Measurements from ENCODE around the gene CXCL14. TPM values are rescaled to one million over a fixed set of nuclear protein-coding genes. Genes with fewer than 3 reads are reported as not detected.

Gene CXCL14
- total RNA-seq, 4 donors from 2014 or later = 11.5 to 31.0 (median 21.7) TPM

DNA sequence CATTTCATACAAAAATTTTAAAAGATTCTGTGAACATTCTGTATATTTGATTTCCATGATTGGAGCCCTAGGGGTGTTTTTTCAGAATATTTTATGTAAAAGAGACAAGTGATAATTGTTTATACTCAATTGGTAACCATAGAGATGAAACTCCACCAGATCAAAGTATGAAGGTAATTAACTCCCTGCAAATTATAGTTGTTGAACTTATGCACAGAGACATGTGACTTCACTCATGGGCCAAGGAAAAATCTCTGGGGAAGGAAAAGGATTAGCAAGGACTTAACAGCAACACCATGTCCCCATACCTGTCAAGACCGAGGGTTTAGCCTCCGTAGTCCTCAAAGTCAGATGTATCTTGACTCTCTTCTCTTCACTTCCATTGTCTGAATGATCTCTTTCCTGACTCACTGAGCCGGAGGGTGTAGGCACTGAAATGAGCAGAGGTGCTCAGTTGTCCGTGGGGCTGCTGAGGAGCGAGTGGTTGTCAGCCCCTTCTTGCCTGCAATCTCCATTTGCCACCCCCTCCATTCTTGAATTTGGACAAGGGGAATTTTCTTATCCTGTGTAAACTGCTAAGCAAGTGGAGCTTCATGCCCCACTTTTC is 17.5 kb upstream of the CXCL14 start:
- intact Hi-C loops (cut with DNase I; ENCODE audit: low total_unique reads) = no loop called here
- in situ Hi-C loops (cut with MboI; ENCODE audit: low pct_ligation_motif_present in 1 of 4, low pct_unique_long_range_greater_than_20kb in 1 of 4, low sequenced_read_pairs in 3 of 4) = no loop called here
- no peak for DNase-seq
- TF ChIP-seq POLR2A (IDR thresholded peaks at IDR 0.05) = no peak
- TF ChIP-seq POLR2AphosphoS5 (IDR thresholded peaks at IDR 0.05) = no peak
- TF ChIP-seq, protein P1, sequence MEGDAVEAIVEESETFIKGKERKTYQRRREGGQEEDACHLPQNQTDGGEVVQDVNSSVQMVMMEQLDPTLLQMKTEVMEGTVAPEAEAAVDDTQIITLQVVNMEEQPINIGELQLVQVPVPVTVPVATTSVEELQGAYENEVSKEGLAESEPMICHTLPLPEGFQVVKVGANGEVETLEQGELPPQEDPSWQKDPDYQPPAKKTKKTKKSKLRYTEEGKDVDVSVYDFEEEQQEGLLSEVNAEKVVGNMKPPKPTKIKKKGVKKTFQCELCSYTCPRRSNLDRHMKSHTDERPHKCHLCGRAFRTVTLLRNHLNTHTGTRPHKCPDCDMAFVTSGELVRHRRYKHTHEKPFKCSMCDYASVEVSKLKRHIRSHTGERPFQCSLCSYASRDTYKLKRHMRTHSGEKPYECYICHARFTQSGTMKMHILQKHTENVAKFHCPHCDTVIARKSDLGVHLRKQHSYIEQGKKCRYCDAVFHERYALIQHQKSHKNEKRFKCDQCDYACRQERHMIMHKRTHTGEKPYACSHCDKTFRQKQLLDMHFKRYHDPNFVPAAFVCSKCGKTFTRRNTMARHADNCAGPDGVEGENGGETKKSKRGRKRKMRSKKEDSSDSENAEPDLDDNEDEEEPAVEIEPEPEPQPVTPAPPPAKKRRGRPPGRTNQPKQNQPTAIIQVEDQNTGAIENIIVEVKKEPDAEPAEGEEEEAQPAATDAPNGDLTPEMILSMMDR (IDR thresholded peaks at IDR 0.05) = no peak
- TF ChIP-seq EP300 (IDR thresholded peaks at IDR 0.05; ENCODE audit: low read depth) = no peak
- H3K9me3 ChIP-seq = no peaks in the 10 kb centered on the region
- H3K36me3 ChIP-seq = no peaks in the 10 kb centered on the region
- no peaks in the 10 kb centered on the region for H3K27me3 ChIP-seq
- no peak overlapping the region for H3K4me3 ChIP-seq
- no peaks in the 10 kb centered on the region for H3K4me1 ChIP-seq
- H3K27ac ChIP-seq = no peak overlapping the region
- WGBS, 2 donors (ENCODE audit: low coverage in 1 of 2) = 88 to 100% methylated on average over 3 to 5 of the region's 5 CpGs

GRCh38 chr5:135594416-135594960 is 15.7 kb upstream of the CXCL14 start:
- Histone ChIP-seq H3K4me1 (no peaks in the 10 kb centered on the region), H3K9me3 (no peaks in the 10 kb centered on the region), H3K4me3 (no peak overlapping the region), H3K36me3 (no peaks in the 10 kb centered on the region), H3K27me3 (no peaks in the 10 kb centered on the region), H3K27ac (no peak overlapping the region)
- intact Hi-C loops (cut with DNase I; ENCODE audit: low total_unique reads) = no loop called here
- TF ChIP-seq POLR2AphosphoS5 (IDR thresholded peaks at IDR 0.05) (no peak), EP300 (IDR thresholded peaks at IDR 0.05; ENCODE audit: low read depth) (no peak), POLR2A (IDR thresholded peaks at IDR 0.05) (no peak)
- TF ChIP-seq, protein P1 (IDR thresholded peaks at IDR 0.05) = no peak
- in situ Hi-C loops (cut with MboI; ENCODE audit: low pct_ligation_motif_present in 1 of 4, low pct_unique_long_range_greater_than_20kb in 1 of 4, low sequenced_read_pairs in 3 of 4) = no loop called here
- DNase-seq = no peak
- WGBS, 2 donors (ENCODE audit: low coverage in 1 of 2) = 83% methylated on average over 2 of the region's 2 CpGs; no CpG with 5 or more reads in 1 of the 2 donors

DNA sequence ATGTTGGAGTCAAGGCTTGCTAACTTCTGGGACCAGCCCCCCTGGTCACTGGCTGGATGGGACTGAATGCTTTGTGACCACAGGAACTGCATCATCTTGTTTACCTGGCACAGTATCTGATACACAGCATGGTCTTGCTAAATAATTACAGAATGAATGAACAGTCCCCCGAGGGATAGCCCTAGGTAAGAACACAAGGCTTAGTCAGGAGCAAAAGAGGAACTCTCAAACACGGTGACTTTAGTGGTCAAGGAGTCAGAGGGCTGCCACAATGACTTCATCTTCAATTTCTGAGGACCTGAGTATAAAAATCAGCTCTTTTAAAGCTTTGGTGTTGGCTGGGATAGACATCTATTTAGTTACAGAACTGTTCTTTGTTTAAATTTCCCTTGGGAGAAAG is 15.1 kb upstream of the CXCL14 start:
- in situ Hi-C loops (cut with MboI; ENCODE audit: low pct_ligation_motif_present in 1 of 4, low pct_unique_long_range_greater_than_20kb in 1 of 4, low sequenced_read_pairs in 3 of 4) (no loop called here), intact Hi-C loops (cut with DNase I; ENCODE audit: low total_unique reads) (no loop called here)
- H3K36me3 ChIP-seq = no peaks in the 10 kb centered on the region
- DNase-seq = no peak
- 46 to 60% methylated on average over 1 to 2 of the region's 2 CpGs for WGBS, 2 donors (ENCODE audit: low coverage in 1 of 2)
- no peak overlapping the region for H3K4me3 ChIP-seq
- H3K9me3 ChIP-seq = no peaks in the 10 kb centered on the region
- TF ChIP-seq POLR2AphosphoS5 (IDR thresholded peaks at IDR 0.05) (no peak), EP300 (IDR thresholded peaks at IDR 0.05; ENCODE audit: low read depth) (no peak), POLR2A (IDR thresholded peaks at IDR 0.05) (no peak)
- TF ChIP-seq, protein P1 (IDR thresholded peaks at IDR 0.05) = no peak
- H3K27me3 ChIP-seq = no peaks in the 10 kb centered on the region
- H3K4me1 ChIP-seq = no peaks in the 10 kb centered on the region
- H3K27ac ChIP-seq = no peak overlapping the region

DNA sequence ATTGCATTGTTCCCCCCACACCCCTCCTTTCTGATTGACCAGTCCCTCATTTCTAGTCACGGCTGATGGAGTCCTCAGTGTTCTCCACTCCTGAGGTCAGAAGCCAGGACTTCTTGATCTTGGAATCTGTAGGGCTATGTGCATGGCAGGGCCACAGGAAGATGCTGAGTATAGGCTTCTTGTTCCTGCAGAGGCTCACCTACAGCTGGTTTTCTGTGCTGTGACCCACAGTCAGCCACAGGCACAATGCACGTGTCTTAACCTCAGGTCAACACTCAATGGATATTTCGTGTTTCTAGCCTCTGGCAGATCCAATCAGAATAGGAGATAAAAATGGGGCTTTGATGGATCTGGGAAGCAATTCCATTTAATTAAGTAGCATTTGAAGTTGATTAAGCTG is 14.3 kb upstream of the CXCL14 start:
- Histone ChIP-seq H3K36me3 (no peaks in the 10 kb centered on the region), H3K4me3 (no peak overlapping the region), H3K27me3 (no peaks in the 10 kb centered on the region), H3K4me1 (no peaks in the 10 kb centered on the region), H3K9me3 (no peaks in the 10 kb centered on the region), H3K27ac (no peak overlapping the region)
- intact Hi-C loops (cut with DNase I; ENCODE audit: low total_unique reads) = no loop called here
- TF ChIP-seq, protein P1 (IDR thresholded peaks at IDR 0.05) = no peak
- TF ChIP-seq POLR2A (IDR thresholded peaks at IDR 0.05) (no peak), POLR2AphosphoS5 (IDR thresholded peaks at IDR 0.05) (no peak), EP300 (IDR thresholded peaks at IDR 0.05; ENCODE audit: low read depth) (no peak)
- no peak for DNase-seq
- in situ Hi-C loops (cut with MboI; ENCODE audit: low pct_ligation_motif_present in 1 of 4, low pct_unique_long_range_greater_than_20kb in 1 of 4, low sequenced_read_pairs in 3 of 4) = no loop called here
- WGBS, 2 donors (ENCODE audit: low coverage in 1 of 2) = 87% methylated on average over 3 of the region's 3 CpGs; no CpG with 5 or more reads in 1 of the 2 donors
